ENCODE measurements around the gene HACD3. TPM values are rescaled to one million over a fixed set of nuclear protein-coding genes. Genes with fewer than 3 reads are reported as not detected.

The HACD3 gene, protein sequence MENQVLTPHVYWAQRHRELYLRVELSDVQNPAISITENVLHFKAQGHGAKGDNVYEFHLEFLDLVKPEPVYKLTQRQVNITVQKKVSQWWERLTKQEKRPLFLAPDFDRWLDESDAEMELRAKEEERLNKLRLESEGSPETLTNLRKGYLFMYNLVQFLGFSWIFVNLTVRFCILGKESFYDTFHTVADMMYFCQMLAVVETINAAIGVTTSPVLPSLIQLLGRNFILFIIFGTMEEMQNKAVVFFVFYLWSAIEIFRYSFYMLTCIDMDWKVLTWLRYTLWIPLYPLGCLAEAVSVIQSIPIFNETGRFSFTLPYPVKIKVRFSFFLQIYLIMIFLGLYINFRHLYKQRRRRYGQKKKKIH
- 172 TPM for polyA plus RNA-seq (2013, experiment 1 of 2)
- polyA plus RNA-seq (2013, experiment 2 of 2), result 177 TPM

DNA sequence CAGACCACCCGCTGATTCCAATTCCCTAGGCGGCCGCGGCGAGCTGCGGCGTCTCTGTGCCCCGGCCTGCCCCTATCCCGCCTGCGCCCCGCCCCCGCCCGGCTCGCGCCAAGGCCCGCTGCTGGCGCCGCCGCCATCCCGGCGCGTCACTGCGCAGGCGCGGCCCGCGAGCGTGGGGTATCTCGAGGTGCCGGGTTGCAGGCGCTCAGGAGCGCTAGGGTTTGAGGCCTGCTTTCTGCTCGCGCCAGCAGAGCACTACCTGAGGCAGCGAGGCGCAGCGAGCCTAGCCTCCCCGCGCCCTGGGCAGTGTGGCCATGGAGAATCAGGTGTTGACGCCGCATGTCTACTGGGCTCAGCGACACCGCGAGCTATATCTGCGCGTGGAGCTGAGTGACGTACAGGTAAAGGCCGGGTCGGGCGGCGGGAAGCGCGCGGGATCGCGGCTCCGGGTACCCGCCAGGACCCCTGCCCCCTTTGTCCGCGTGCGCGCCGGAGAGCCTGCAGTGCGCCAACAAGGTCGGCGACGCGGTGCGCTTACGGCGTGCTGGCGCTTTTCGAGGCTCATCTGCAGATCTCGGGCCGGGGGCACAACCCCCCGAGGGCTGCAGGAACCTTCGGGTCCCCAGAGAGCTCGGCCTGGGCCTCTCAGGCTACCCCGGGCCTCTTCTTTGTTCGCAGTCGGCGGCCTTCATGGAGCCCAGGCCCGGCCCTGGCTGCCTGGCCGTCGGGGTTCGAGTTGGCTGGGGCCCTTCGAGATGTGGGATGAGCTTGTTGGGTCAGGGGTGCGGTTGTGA, at the start of gene HACD3:
Gene HACD3, plus strand, starts transcription at position 146 of the 794 bp plus-strand sequence. Its CDS starts 169 bp downstream, at position 315.
- peak within 1 kb of the TSS; percentile 98 for H2BK15ac ChIP-seq (ENCODE audit: low read length)
- H2BK120ac ChIP-seq (ENCODE audit: low read depth, low read length), result peak within 1 kb of the TSS; percentile 63
- H3K4me1 ChIP-seq (ENCODE audit: control insufficient read depth in 2 of 2, insufficient read depth in 1 of 2, low read depth in 1 of 2, low read length in 2 of 2), result peaks cover 12% of the 10 kb centered on the region in 2 donors
- peak within 1 kb of the TSS; percentile 92 for H3K14ac ChIP-seq (ENCODE audit: low read length)
- H3K36me3 ChIP-seq (replicated peaks in 1 of 2; ENCODE audit: control insufficient read depth in 2 of 2, insufficient read depth in 2 of 2, low read length in 2 of 2), result peaks cover 0 to 32% of the 10 kb centered on the region in 2 donors
- H4K91ac ChIP-seq (ENCODE audit: low read depth, low read length, poor library complexity), result peak within 1 kb of the TSS; percentile 86
- peak within 1 kb of the TSS; percentile 100 for H3K9ac ChIP-seq (ENCODE audit: low read depth, low read length, poor library complexity)
- peak within 1 kb of the TSS; percentile 99 for H2AK5ac ChIP-seq (ENCODE audit: low read depth, low read length)
- H3K79me1 ChIP-seq (ENCODE audit: low read depth, low read length), result peaks cover 4% of the 10 kb centered on the region
- H3K4ac ChIP-seq (ENCODE audit: low read length), result peak within 1 kb of the TSS; percentile 100
- peak within 1 kb of the TSS; percentile 90 for H2AFZ ChIP-seq (ENCODE audit: low read length)
- no peak within 1 kb of the TSS for H4K8ac ChIP-seq (ENCODE audit: low read depth, low read length)
- peak within 1 kb of the TSS; percentile 93 for H3K4me2 ChIP-seq (ENCODE audit: insufficient read depth, low read length, poor library complexity, severe bottlenecking)
- peak within 1 kb of the TSS; percentile 93 to 99 for H3K4me3 ChIP-seq (ENCODE audit: low read length in 2 of 2)
- peak; percentile 89 for DNase-seq (ENCODE audit: low spot score)
- H3K23ac ChIP-seq (ENCODE audit: low read depth, low read length, poor library complexity), result peak within 1 kb of the TSS; percentile 99
- H3K27ac ChIP-seq (replicated peaks; ENCODE audit: low read length), result peak within 1 kb of the TSS; percentile 93
- H3K9me3 ChIP-seq (replicated peaks in 1 of 2; ENCODE audit: control insufficient read depth in 2 of 2, insufficient read depth in 1 of 2, low read depth in 1 of 2, low read length in 2 of 2), result no peaks in the 10 kb centered on the region
- H3K27me3 ChIP-seq (ENCODE audit: control insufficient read depth in 3 of 3, insufficient read depth in 3 of 3, low read depth in 1 of 3, low read length in 3 of 3), result no peaks in the 10 kb centered on the region
- H2BK5ac ChIP-seq (ENCODE audit: low read length), result peak within 1 kb of the TSS; percentile 98
- H3K18ac ChIP-seq (ENCODE audit: low read length), result peak within 1 kb of the TSS; percentile 100
- WGBS, 2 donors (ENCODE audit: extremely low coverage in 2 of 2, insufficient read length in 2 of 2, insufficient replicate concordance in 1 of 2), result no CpG with 5 or more reads among the region's 88 CpGs
- no peak within 1 kb of the TSS for H2BK12ac ChIP-seq (ENCODE audit: low read length)

DNA sequence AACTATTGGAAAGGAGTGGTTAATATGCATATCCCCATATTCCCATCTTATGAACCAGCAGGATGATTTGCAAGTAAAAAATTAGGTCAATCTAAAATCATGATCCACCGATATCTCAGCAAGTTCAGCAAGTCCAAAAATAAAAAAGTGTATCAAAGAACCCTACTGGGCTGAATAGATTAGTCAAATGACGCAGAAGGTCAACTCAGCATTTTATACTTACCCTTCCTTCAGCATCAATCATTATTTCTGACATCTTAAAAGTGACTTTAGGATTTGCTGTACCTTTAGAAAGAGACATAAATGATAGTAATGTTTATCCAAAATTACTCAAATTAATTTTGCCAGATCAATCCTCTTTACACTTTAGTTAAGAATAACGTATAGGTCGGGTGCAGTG, 45.4 kb upstream of the HACD3 start:
- Histone ChIP-seq H2AK5ac (ENCODE audit: low read depth, low read length) (no peak overlapping the region), H2BK12ac (ENCODE audit: low read length) (no peak overlapping the region), H3K18ac (ENCODE audit: low read length) (no peak overlapping the region), H2BK5ac (ENCODE audit: low read length) (no peak overlapping the region), H4K91ac (ENCODE audit: low read depth, low read length, poor library complexity) (no peak overlapping the region), H2BK120ac (ENCODE audit: low read depth, low read length) (no peak overlapping the region), H3K36me3 (replicated peaks in 1 of 2; ENCODE audit: control insufficient read depth in 2 of 2, insufficient read depth in 2 of 2, low read length in 2 of 2) (peaks cover 8 to 92% of the 10 kb centered on the region in 2 donors), H3K79me1 (ENCODE audit: low read depth, low read length) (no peaks in the 10 kb centered on the region), H3K4me2 (ENCODE audit: insufficient read depth, low read length, poor library complexity, severe bottlenecking) (no peak overlapping the region), H3K23ac (ENCODE audit: low read depth, low read length, poor library complexity) (no peak overlapping the region), H3K14ac (ENCODE audit: low read length) (no peak overlapping the region), H3K27me3 (ENCODE audit: control insufficient read depth in 3 of 3, insufficient read depth in 3 of 3, low read depth in 1 of 3, low read length in 3 of 3) (no peaks in the 10 kb centered on the region), H3K4ac (ENCODE audit: low read length) (no peak overlapping the region), H3K4me1 (ENCODE audit: control insufficient read depth in 2 of 2, insufficient read depth in 1 of 2, low read depth in 1 of 2, low read length in 2 of 2) (no peaks in the 10 kb centered on the region), H2AFZ (ENCODE audit: low read length) (no peak overlapping the region), H4K8ac (ENCODE audit: low read depth, low read length) (no peak overlapping the region), H2BK15ac (ENCODE audit: low read length) (no peak overlapping the region), H3K9ac (ENCODE audit: low read depth, low read length, poor library complexity) (no peak overlapping the region), H3K9me3 (replicated peaks in 1 of 2; ENCODE audit: control insufficient read depth in 2 of 2, insufficient read depth in 1 of 2, low read depth in 1 of 2, low read length in 2 of 2) (no peaks in the 10 kb centered on the region), H3K27ac (replicated peaks; ENCODE audit: low read length) (no peak overlapping the region), H3K4me3 (ENCODE audit: low read length in 2 of 2) (no peak overlapping the region)
- no CpG with 5 or more reads among the region's 4 CpGs for WGBS, 2 donors (ENCODE audit: extremely low coverage in 2 of 2, insufficient read length in 2 of 2, insufficient replicate concordance in 1 of 2)
- no peak for DNase-seq (ENCODE audit: low spot score)

DNA sequence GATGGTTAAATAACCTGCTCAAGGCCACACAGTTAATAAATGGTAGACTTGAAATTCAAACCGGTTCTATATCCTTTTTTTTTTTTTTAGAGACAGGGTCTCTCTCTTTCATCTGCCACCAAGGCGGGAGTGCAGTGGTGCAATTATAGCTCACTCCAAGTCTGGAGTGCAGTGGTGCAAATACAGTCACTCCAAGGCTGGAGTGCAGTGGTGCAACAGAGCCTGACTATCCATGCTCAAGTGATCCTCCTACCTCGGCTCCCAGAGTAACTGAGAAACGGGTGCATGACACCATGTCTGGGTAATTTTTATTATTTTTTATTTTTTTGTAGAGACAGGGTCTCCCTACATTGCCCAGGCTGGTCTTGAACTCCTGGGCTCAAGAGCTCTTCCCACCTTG, 36.2 kb upstream of the HACD3 start:
- H3K27me3 ChIP-seq (ENCODE audit: control insufficient read depth in 3 of 3, insufficient read depth in 3 of 3, low read depth in 1 of 3, low read length in 3 of 3), result no peaks in the 10 kb centered on the region
- no CpG with 5 or more reads among the region's 4 CpGs for whole genome bisulfite sequencing, 2 donors (ENCODE audit: extremely low coverage in 2 of 2, insufficient read length in 2 of 2, insufficient replicate concordance in 1 of 2)
- H3K23ac ChIP-seq (ENCODE audit: low read depth, low read length, poor library complexity), result no peak overlapping the region
- H2BK120ac ChIP-seq (ENCODE audit: low read depth, low read length), result no peak overlapping the region
- no peak overlapping the region for H2AK5ac ChIP-seq (ENCODE audit: low read depth, low read length)
- no peak overlapping the region for H2BK5ac ChIP-seq (ENCODE audit: low read length)
- H3K9ac ChIP-seq (ENCODE audit: low read depth, low read length, poor library complexity), result no peak overlapping the region
- no peak for DNase-seq (ENCODE audit: low spot score)
- H3K27ac ChIP-seq (replicated peaks; ENCODE audit: low read length), result no peak overlapping the region
- no peaks in the 10 kb centered on the region for H3K79me1 ChIP-seq (ENCODE audit: low read depth, low read length)
- H4K91ac ChIP-seq (ENCODE audit: low read depth, low read length, poor library complexity), result no peak overlapping the region
- no peak overlapping the region for H3K14ac ChIP-seq (ENCODE audit: low read length)
- no peak overlapping the region for H3K4ac ChIP-seq (ENCODE audit: low read length)
- no peak overlapping the region for H2AFZ ChIP-seq (ENCODE audit: low read length)
- peaks cover 8 to 89% of the 10 kb centered on the region in 2 donors for H3K36me3 ChIP-seq (replicated peaks in 1 of 2; ENCODE audit: control insufficient read depth in 2 of 2, insufficient read depth in 2 of 2, low read length in 2 of 2)
- H3K4me1 ChIP-seq (ENCODE audit: control insufficient read depth in 2 of 2, insufficient read depth in 1 of 2, low read depth in 1 of 2, low read length in 2 of 2), result no peaks in the 10 kb centered on the region
- no peaks in the 10 kb centered on the region for H3K9me3 ChIP-seq (replicated peaks in 1 of 2; ENCODE audit: control insufficient read depth in 2 of 2, insufficient read depth in 1 of 2, low read depth in 1 of 2, low read length in 2 of 2)
- no peak overlapping the region for H3K4me2 ChIP-seq (ENCODE audit: insufficient read depth, low read length, poor library complexity, severe bottlenecking)
- H4K8ac ChIP-seq (ENCODE audit: low read depth, low read length), result no peak overlapping the region
- no peak overlapping the region for H3K18ac ChIP-seq (ENCODE audit: low read length)
- H3K4me3 ChIP-seq (ENCODE audit: low read length in 2 of 2), result no peak overlapping the region
- H2BK12ac ChIP-seq (ENCODE audit: low read length), result no peak overlapping the region
- H2BK15ac ChIP-seq (ENCODE audit: low read length), result no peak overlapping the region

DNA sequence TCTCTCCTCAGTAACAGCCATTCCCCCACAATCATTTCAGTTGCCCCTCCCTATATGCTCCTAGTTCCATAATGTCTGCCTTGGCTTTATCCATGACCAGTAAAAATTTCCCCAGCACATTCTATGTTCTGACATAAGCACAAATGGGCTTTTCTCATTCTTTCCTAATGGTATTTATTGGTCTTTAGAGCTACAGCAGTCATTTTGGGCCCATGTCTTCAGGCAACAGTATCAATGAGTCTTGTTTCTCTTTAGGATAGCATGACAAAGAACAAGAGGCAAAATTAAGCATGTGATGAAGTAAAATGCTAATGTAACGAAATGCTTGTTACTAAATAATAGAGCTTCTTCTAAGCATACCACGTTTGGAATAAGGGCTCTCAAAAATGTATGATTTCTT, 20.9 kb upstream of the HACD3 start:
- no peak overlapping the region for H2BK15ac ChIP-seq (ENCODE audit: low read length)
- H3K36me3 ChIP-seq (replicated peaks in 1 of 2; ENCODE audit: control insufficient read depth in 2 of 2, insufficient read depth in 2 of 2, low read length in 2 of 2), result peaks cover 7 to 92% of the 10 kb centered on the region in 2 donors

More for the DNA sequence above, 20.9 kb upstream of the HACD3 start:
- Histone ChIP-seq H2BK12ac (ENCODE audit: low read length) (no peak overlapping the region), H3K4me1 (ENCODE audit: control insufficient read depth in 2 of 2, insufficient read depth in 1 of 2, low read depth in 1 of 2, low read length in 2 of 2) (no peaks in the 10 kb centered on the region), H3K27me3 (ENCODE audit: control insufficient read depth in 3 of 3, insufficient read depth in 3 of 3, low read depth in 1 of 3, low read length in 3 of 3) (no peaks in the 10 kb centered on the region), H4K91ac (ENCODE audit: low read depth, low read length, poor library complexity) (no peak overlapping the region), H3K23ac (ENCODE audit: low read depth, low read length, poor library complexity) (no peak overlapping the region), H3K79me1 (ENCODE audit: low read depth, low read length) (no peaks in the 10 kb centered on the region), H3K4ac (ENCODE audit: low read length) (no peak overlapping the region), H3K9ac (ENCODE audit: low read depth, low read length, poor library complexity) (no peak overlapping the region), H3K14ac (ENCODE audit: low read length) (no peak overlapping the region), H4K8ac (ENCODE audit: low read depth, low read length) (no peak overlapping the region), H3K4me3 (ENCODE audit: low read length in 2 of 2) (no peak overlapping the region), H3K9me3 (replicated peaks in 1 of 2; ENCODE audit: control insufficient read depth in 2 of 2, insufficient read depth in 1 of 2, low read depth in 1 of 2, low read length in 2 of 2) (no peaks in the 10 kb centered on the region), H3K18ac (ENCODE audit: low read length) (no peak overlapping the region), H2BK5ac (ENCODE audit: low read length) (no peak overlapping the region), H2BK120ac (ENCODE audit: low read depth, low read length) (no peak overlapping the region), H2AFZ (ENCODE audit: low read length) (no peak overlapping the region), H2AK5ac (ENCODE audit: low read depth, low read length) (no peak overlapping the region), H3K27ac (replicated peaks; ENCODE audit: low read length) (no peak overlapping the region), H3K4me2 (ENCODE audit: insufficient read depth, low read length, poor library complexity, severe bottlenecking) (no peak overlapping the region)
- WGBS, 2 donors (ENCODE audit: extremely low coverage in 2 of 2, insufficient read length in 2 of 2, insufficient replicate concordance in 1 of 2), result no CpG with 5 or more reads among the region's 2 CpGs
- DNase-seq (ENCODE audit: low spot score), result no peak
